Dermis microvascular lymphatic vessel endothelial cell (primary cell): Measurements from ENCODE around the gene ASAP2. TPM values are rescaled to one million over a fixed set of nuclear protein-coding genes. Genes with fewer than 3 reads are reported as not detected.

Experiments
- DNase-seq, 2 donors: peaks; one replicate each; pipeline versions ENCODE4 v3.0.0 to v3.0.0-alpha.2; 2010; ENCODE audit warnings: low read depth in 2 of 2
- total RNA-seq: library from RNA; depleted of rRNA; stranded (reverse); fragments of >200 nt; gene quantifications from 2 replicates; pipeline ENCODE4 v1.2.1, GENCODE V29; 2014

The ASAP2 gene
- total RNA-seq, 1 donor from 2014 or later, result 30.0 TPM

GRCh38 chr2:9374071-9374730 is 167.6 kb downstream of the ASAP2 start:
- DNase-seq, result no peak

DNA sequence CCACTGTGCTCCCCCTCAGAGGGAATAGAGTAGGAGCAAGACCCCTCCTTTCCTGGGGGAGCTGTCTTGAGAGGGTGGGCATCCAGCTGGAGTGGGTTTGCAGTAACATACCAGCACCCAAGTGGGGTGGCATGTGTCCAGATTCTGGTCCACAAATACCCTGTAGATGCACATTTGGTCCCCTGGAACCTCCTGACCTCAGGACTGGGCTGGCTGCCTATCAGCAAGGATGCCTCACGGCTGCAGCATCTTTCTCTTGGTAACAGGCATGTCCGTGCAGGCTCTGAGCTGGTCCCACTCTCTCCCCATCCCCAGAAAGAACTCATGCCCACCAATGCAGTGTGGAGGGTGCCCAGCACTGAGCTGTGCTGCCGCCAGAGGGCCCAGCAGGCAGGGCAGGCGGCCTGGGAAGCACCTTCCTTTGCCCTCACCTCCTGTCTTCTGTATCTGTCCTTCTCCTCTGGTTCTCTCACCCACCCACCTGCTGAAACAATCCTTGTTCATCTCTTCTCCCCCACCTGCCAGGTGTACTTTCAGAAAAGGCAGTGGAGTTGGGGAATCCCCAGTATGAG is 169.3 kb downstream of the ASAP2 start:
- DNase-seq, result no peak

DNA sequence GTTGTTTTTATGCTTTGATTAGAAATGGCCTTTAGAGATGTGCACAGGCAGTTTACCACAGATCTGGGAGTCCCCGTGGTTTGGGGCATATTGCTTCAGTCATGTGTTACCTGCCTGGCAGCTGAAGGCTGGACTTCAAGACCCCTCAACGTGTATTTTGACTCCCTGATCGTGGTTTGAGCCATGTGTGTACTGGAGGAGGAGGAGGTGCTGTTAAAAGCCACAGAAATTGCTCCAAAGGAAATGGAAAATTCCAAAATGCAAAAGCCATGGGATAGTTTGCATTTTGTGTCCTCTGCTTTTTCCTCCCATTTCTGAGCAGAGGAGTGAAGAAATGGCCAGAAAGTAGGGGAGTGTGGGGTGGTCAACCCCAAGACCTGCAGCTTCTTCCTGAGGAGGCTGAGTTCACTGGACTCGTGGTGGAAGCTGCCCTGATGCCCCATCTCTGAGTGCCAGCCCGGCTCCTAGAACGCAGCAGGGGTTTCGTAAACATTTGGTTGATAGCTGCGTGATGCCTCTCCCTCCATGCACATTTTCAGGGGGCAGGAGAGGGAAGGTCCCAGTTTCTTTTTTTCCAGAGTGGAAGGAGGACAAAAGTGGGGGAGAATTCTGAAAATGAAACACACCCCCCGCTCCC is 171.0 kb downstream of the ASAP2 start:
- no peak for DNase-seq

- peak; percentile 74 to 88 for DNase-seq
Measured at GRCh38 chr2:9378433-9379390, 172.1 kb downstream of the ASAP2 start.

GRCh38 chr2:9379391-9379755 is 172.8 kb downstream of the ASAP2 start:
- DNase-seq, result no peak

- DNase-seq, result peak in 1 of 2 donors; percentile 82
Measured at GRCh38 chr2:9380702-9381628, 174.4 kb downstream of the ASAP2 start.

GRCh38 chr2:9382604-9383235 is 176.1 kb downstream of the ASAP2 start:
- DNase-seq, result no peak

- no peak for DNase-seq
Measured at GRCh38 chr2:9384521-9384920, 177.9 kb downstream of the ASAP2 start.

DNA sequence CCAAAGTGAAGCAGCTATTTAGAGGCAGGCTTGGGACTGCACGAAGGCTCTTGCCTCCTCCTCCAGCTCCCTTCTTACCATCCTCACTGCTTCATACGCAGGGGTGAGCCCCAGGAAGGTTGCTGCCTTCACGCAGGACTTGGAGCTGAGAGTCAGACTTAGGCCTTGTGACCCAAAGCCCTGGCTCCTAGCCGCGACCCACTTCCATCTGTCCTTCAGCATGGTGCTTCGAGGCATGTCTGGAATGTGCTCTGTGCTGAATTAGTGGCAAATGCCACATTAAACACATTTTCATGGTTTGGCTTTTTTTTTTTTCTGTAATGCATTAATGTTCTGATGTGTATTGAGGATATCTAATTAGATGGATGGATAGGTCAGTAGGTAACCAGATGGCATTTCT is 179.2 kb downstream of the ASAP2 start:
- no peak for DNase-seq

- no peak for DNase-seq
Measured at GRCh38 chr2:9388199-9388681, 181.6 kb downstream of the ASAP2 start.

DNA sequence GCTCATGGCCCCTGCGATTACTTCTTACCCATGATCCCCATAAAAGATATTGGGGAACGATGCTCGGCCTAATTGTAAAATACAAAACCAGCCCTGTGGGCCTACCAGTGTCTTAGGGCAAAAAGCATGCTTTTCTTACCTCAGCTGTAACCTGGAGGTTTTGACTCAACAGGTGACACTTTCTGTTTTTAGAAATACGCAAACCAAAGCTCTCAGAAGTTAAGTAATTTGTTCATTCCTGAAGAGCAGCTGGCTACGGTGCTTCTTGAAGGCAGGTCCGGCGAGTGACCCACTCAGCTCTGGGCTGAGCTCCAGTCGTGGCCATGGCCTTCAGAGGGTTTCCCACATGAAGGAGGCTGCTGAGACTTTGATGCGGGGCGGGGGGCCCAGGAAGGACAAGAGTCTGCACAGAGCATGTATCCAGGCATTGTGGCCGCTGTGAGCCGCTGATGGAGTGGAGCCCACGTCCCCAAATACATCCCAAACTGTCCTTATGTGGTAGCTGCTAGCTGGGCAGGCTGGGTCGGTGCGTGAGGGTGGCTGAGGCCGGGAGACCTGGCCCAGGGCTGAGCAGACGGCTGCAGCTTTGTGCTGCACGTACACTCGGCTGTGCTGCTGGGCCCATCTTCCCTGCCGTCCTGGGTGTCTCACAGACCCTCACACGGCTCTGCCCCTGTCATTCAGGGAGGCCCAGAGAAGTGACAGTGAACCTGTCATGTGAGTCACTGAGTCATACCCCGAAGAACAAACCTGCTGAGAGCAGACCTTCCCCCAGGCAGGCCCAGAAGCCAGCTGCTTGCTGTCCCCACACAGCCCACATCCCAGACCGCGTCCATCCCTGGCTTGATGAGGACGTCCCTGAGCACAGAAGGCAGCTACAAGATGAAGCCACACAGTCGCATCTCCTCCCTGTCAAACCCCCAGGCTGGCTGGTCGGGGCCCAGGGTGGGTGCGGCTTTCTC is 182.6 kb downstream of the ASAP2 start:
- DNase-seq, result no peak

- no peak for DNase-seq
Measured at GRCh38 chr2:9390151-9390850, 183.7 kb downstream of the ASAP2 start.

DNA sequence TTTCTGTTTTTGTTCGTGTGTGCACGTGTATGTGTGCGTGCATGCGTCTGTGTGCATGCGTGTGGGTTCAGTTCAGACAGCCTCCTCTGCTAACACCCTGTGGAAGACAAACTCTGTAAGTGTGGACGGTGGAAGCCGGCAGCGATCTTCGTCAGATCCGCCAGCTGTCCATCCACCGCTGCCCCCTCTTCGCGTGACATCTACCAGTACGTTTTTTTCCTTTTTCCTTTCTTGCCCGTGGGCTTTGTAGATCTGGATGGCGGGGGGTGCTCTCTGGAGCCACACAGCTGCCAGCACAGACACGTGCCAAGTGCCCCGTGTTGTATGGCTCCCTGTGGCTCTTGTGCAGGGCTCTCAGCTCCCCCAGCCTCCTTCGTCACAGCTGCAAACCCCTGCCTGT is 184.4 kb downstream of the ASAP2 start:
- no peak for DNase-seq

DNA sequence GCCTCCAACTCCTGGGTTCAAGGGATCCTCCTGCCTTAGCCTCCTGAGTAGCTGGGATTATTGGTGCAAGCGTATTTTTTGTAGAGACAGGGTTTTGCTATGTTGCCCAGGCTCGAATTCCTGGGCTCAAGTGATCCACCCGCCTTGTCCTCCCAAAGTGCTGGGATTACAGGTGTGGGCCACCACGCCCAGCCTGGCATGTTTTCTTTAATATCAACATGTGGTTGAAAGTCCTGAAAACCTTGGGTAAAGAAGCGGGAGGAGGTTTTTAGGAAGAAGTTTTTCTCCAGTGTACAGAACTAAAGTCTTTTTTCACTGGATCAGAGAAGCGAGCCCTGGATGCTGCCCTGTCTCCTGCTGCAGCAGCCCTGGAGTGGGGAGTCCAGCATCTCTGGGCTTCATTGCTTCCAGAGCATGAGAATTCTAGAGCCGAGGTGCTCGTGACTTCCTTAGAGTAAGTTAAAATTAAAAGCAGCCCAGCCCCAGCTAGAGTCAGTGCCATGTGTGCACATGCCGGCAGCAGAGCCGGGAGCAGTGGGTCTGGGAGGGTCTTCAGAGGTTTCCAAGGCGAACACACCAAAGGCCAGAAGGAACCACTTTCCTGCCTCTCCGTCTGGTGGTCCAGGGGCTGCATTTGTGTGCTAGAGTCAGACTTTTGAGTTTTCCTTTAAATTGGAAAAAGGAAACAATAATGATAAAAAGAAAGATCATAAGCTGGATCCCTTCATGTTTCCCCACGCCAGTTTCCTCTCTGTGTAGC is 185.5 kb downstream of the ASAP2 start:
- DNase-seq, result no peak

- peak in 1 of 2 donors; percentile 26 for DNase-seq
Measured at GRCh38 chr2:9392898-9393765, 186.5 kb downstream of the ASAP2 start.

DNA sequence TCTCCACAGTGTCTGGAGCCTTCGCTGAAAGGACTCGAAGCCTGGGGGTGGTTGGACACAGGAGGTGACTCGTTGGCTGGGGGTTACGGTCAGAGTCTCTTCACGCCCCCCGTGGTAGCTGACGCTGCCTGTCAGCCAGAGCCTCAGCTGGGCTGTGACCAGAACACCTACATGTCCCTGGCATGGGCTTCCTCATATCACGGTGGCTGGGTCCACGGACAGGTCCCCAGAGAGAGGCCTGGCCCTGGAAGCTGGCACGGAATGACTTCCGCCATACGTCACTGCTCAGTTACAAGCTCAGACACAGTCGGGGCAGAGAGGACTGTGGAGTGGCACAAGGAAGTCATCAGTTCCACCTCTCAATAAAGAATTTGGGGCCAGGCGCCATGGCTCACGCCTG is 188.2 kb downstream of the ASAP2 start:
- no peak for DNase-seq

- no peak for DNase-seq
Measured at GRCh38 chr2:9397201-9397600, 190.6 kb downstream of the ASAP2 start.
